Measurements from ENCODE around the gene FAM227B.

DNA sequence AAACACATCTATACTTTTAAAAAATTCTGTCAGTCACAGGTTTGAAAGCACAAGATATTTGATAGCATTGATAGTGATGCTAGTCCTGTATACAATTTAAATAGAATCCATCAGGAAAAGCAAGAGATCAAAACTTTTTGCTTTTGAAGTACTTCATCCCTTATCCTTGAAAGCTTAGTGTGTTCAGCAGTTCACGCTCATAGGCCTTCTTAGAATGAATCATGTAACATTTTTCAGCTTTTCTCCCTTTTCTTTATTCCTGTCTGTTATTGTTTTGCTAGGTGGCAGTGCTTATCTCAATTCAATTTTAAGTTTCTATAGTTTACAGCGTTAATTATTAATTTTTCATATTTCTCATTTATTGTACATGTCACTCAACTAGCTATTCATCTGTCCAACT lies 128.5 kb downstream of the FAM227B start:
- TF ChIP-seq, protein P1, sequence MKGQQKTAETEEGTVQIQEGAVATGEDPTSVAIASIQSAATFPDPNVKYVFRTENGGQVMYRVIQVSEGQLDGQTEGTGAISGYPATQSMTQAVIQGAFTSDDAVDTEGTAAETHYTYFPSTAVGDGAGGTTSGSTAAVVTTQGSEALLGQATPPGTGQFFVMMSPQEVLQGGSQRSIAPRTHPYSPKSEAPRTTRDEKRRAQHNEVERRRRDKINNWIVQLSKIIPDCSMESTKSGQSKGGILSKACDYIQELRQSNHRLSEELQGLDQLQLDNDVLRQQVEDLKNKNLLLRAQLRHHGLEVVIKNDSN (IDR thresholded peaks at IDR 0.05), result no peak
- TF ChIP-seq YY1 (IDR thresholded peaks at IDR 0.05; ENCODE audit: low read depth), result no peak
- no peak for TF ChIP-seq TEAD4 (IDR thresholded peaks at IDR 0.05)
- no peak for TF ChIP-seq EP300 (IDR thresholded peaks at IDR 0.05; ENCODE audit: borderline replicate concordance)
